ENCODE results near the gene NDFIP2. TPM values are rescaled to one million over a fixed set of nuclear protein-coding genes. Genes with fewer than 3 reads are reported as not detected.
A peak's percentile ranks its signal among the peaks of the same experiment; 100 is the strongest.

NDFIP2 gene
- total RNA-seq, 4 donors from 2014 or later: 16.8 to 26.7 (median 20.6) TPM

DNA sequence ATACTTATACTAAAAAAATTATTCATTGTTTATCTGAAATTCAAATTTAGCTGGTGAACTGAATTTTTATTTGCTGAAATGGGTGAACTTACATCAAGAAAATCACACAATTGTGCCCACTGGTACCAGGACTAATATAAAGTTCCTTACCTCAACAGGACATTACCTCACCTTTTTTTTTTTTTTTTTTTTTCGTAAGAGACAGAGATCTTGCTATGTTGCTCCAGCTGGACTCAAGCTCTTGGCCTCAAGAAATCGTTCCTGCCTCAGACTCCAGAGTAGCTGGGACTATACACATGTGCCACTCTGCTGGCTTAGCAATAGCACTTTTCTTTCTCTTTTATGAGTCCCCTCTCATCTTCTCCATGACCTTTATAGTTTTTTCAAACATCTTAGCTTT is 22.5 kb upstream of the NDFIP2 start:
- ATAC-seq (ENCODE audit: low FRiP score) (no peak), DNase-seq (ENCODE audit: low spot score) (no peak)
- TF ChIP-seq CTCF (IDR thresholded peaks at IDR 0.05): no peak

DNA sequence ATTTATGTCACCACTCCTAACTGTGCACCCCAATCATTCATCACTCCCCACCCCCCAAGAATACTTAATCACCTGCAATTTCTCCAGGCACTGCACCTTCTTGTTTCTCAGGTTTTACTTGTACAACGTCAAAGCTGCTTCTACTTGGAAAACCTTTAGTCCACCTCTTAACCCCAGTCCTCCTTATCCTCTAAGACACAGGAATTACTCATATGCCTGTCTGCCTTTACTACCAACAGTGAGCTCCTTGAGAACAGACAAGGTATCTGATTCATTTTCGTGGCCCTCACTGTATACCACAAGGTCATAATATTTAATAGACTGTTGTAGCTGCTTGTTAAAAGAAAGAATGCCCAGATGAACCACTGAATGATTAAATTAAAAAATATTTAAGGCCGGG is 21.0 kb upstream of the NDFIP2 start:
- no peak for ATAC-seq (ENCODE audit: low FRiP score)
- TF ChIP-seq CTCF (IDR thresholded peaks at IDR 0.05): no peak
- DNase-seq (ENCODE audit: low spot score): no peak

GRCh38 chr13:79462895-79463294 is 18.1 kb upstream of the NDFIP2 start:
- TF ChIP-seq CTCF (IDR thresholded peaks at IDR 0.05): no peak
- ATAC-seq (ENCODE audit: low FRiP score) (peak; percentile 71), DNase-seq (ENCODE audit: low spot score) (no peak)

GRCh38 chr13:79463604-79464003 is 17.4 kb upstream of the NDFIP2 start:
- ATAC-seq (ENCODE audit: low FRiP score) (no peak), DNase-seq (ENCODE audit: low spot score) (no peak)
- no peak for TF ChIP-seq CTCF (IDR thresholded peaks at IDR 0.05)

GRCh38 chr13:79466872-79467271 is 14.1 kb upstream of the NDFIP2 start:
- ATAC-seq (ENCODE audit: low FRiP score) (no peak), DNase-seq (ENCODE audit: low spot score) (no peak)
- TF ChIP-seq CTCF (IDR thresholded peaks at IDR 0.05): no peak

DNA sequence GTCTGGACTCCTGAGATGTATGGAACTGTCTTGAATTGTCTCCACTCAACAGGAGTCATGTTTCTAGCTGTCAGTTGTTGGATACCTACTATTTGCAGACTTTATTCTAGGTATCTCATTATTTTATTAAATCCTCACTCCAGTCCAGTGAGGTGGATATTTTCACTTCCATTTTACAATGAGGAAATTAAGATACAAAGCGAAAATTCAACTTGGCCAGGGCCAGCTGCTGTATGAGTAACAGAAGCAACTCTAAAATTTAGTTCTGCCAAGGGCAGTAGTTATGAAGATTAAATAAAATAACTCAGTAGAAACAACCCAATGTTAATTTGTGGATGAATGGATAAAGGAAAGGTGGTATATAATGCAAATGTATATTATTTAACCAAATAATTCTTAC is 12.6 kb upstream of the NDFIP2 start:
- no peak for ATAC-seq (ENCODE audit: low FRiP score)
- no peak for TF ChIP-seq CTCF (IDR thresholded peaks at IDR 0.05)
- DNase-seq (ENCODE audit: low spot score): no peak

- no peak for ATAC-seq (ENCODE audit: low FRiP score)
- TF ChIP-seq CTCF (IDR thresholded peaks at IDR 0.05): no peak
- DNase-seq (ENCODE audit: low spot score): no peak
These were observed 12.1 kb upstream of the NDFIP2 start for GRCh38 chr13:79468819-79469218.
